Transverse colon (tissue), 3 donors: ENCODE data around the gene PAX8.

ENCODE experiments used
- POLR2A ChIP-seq: fragments of 450-650 bp; IDR thresholded peaks from one replicate; pipeline ENCODE4 v1.6.1; 2016; ENCODE audit warnings: antibody characterized with exemption, mild to moderate bottlenecking, moderate library complexity
- TF ChIP-seq, protein P1 (sequence below), 5 experiments: fragments of 200-600 bp in 3 of 5; fragments of 450-650 bp in 2 of 5; sonication (generic) in 3 of 5; IDR thresholded peaks; 1 replicate in 2 of 5; 2 replicates in 3 of 5; pipeline ENCODE4 v1.5.1; 2016 to 2017; ENCODE audit warnings: antibody characterized with exemption in 5 of 5, inconsistent platforms in 3 of 5, mild to moderate bottlenecking in 2 of 5, moderate library complexity in 1 of 5

DNA sequence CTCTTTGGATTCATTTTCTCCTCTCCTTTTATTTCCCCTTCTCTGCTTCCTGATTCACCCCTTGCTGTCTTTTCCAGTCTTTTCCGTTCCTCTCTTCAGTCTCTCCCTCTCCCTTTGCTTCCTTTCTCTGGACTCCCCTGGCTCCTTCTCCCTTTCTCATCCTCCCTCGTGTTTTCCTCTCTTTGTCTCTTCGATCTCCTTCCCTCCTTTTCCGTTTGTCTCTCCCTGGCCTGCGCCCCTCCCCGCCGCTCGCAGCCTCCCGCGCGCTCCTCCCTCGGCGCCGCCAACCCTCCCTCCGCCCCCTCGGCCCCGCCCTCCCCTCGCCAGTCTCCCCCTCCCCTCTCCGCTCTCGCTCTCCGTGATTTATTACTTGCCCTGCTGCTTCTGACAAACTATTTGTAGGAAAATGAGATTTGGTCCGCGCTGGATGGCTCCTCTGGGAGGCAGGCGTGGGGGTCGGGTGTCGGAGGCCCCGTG, 46.0 kb upstream of the PAX8 start:
- TF ChIP-seq, protein P1, sequence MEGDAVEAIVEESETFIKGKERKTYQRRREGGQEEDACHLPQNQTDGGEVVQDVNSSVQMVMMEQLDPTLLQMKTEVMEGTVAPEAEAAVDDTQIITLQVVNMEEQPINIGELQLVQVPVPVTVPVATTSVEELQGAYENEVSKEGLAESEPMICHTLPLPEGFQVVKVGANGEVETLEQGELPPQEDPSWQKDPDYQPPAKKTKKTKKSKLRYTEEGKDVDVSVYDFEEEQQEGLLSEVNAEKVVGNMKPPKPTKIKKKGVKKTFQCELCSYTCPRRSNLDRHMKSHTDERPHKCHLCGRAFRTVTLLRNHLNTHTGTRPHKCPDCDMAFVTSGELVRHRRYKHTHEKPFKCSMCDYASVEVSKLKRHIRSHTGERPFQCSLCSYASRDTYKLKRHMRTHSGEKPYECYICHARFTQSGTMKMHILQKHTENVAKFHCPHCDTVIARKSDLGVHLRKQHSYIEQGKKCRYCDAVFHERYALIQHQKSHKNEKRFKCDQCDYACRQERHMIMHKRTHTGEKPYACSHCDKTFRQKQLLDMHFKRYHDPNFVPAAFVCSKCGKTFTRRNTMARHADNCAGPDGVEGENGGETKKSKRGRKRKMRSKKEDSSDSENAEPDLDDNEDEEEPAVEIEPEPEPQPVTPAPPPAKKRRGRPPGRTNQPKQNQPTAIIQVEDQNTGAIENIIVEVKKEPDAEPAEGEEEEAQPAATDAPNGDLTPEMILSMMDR (IDR thresholded peaks at IDR 0.05) = no peak
- TF ChIP-seq POLR2A = no peak
